Panc1 (cell line): ENCODE measurements around the gene PLA2G2E. TPM values are rescaled to one million over a fixed set of nuclear protein-coding genes. Genes with fewer than 3 reads are reported as not detected.

ENCODE experiments used
- ATAC-seq: fragments of 200-7000 bp; cut with Tn5 transposase; 2 replicates; pipeline ENCODE4 v1.9.1; 2020; ENCODE audit warnings: mild to moderate bottlenecking, moderate library complexity
- BruUV-seq: library from RNA; stranded (reverse); fragments of 400-500 nt; replicated peaks from 2 replicates; lab custom pipeline; 2021; lab: Mats Ljungman, UMichigan
- CTCF ChIA-PET: fragments of 300-600 bp; sonication (Branson Sonifier 250); formaldehyde crosslinking; loops from one replicate; lab custom pipeline; 2022; ENCODE audit warnings: antibody characterized with exemption; lab: Charles Lee
- POLR2A ChIA-PET: fragments of 300-600 bp; sonication (Branson Sonifier 250); formaldehyde crosslinking; loops from one replicate; lab custom pipeline; 2022; ENCODE audit warnings: antibody characterized with exemption; lab: Charles Lee
- DNase-seq: peaks from one replicate; pipeline ENCODE4 v3.0.0-alpha.2; 2010; ENCODE audit warnings: low read depth, low spot score
- H3K27ac ChIP-seq: 2 replicates; pipeline ENCODE4 v1.5.1; 2011; ENCODE audit warnings: mild to moderate bottlenecking, low read length, inconsistent platforms
- H3K27me3 ChIP-seq: fragments of 200-500 bp; sonication (Bioruptor generic); 2 replicates; pipeline ENCODE4 v1.6.0; 2014; ENCODE audit warnings: low read length, inconsistent platforms; ENCODE audit not compliant: control insufficient read depth, insufficient read depth
- H3K36me3 ChIP-seq: fragments of 200-500 bp; sonication (Bioruptor generic); 2 replicates; pipeline ENCODE4 v1.5.1; 2014; ENCODE audit warnings: inconsistent platforms, mild to moderate bottlenecking, low read length, moderate library complexity; ENCODE audit not compliant: control insufficient read depth, insufficient read depth
- H3K4me1 ChIP-seq: 2 replicates; pipeline ENCODE4 v1.5.1; 2011; ENCODE audit warnings: inconsistent platforms, mild to moderate bottlenecking, low read length, moderate library complexity; ENCODE audit not compliant: control insufficient read depth, insufficient read depth
- H3K4me3 ChIP-seq, 2 experiments: 2 replicates each; pipeline ENCODE4 v1.5.1; 2011 to 2012; ENCODE audit warnings: low read depth in 2 of 2, low read length in 2 of 2, mild to moderate bottlenecking in 2 of 2, inconsistent platforms in 1 of 2, moderate library complexity in 1 of 2
- H3K9me3 ChIP-seq: fragments of 200-500 bp; sonication (Bioruptor generic); 2 replicates; pipeline ENCODE4 v1.5.1; 2014; ENCODE audit warnings: low read depth, mild to moderate bottlenecking, inconsistent platforms, low read length, moderate library complexity; ENCODE audit not compliant: control insufficient read depth, insufficient read depth
- POLR2AphosphoS5 ChIP-seq: IDR thresholded peaks from 2 replicates; pipeline ENCODE4 v1.6.1; 2012; ENCODE audit warnings: mild to moderate bottlenecking, low read depth, low read length, moderate library complexity
- SIN3A ChIP-seq: IDR thresholded peaks from 2 replicates; pipeline ENCODE4 v1.6.1; 2012; ENCODE audit warnings: low read depth, mild to moderate bottlenecking, low read length, moderate library complexity, borderline replicate concordance; ENCODE audit not compliant: insufficient read depth
- TCF7L2 ChIP-seq: IDR thresholded peaks from 2 replicates; pipeline ENCODE4 v1.6.1; 2011; ENCODE audit warnings: mild to moderate bottlenecking, low read depth, low read length, inconsistent platforms
- in situ Hi-C: cut with HindIII; loops from 2 replicates; pipeline ENCODE4 v1.10.0; 2016; ENCODE audit warnings: low sequenced_read_pairs, low pct_unique_long_range_greater_than_20kb
- intact Hi-C: fragments of 100-400 bp; cut with micrococcal nuclease; formaldehyde crosslinking; loops from one replicate; pipeline ENCODE4 v1.10.0; 2022; ENCODE audit not compliant: unreplicated experiment
- total RNA-seq: library from RNA; stranded (reverse); gene quantifications from one replicate; pipeline ENCODE4 v1.2.1, GENCODE V29; 2021; ENCODE audit not compliant: unreplicated experiment
- TF ChIP-seq, protein P1 (sequence below): fragments of 450-650 bp; IDR thresholded peaks from 2 replicates; pipeline ENCODE4 v1.5.1; 2017; ENCODE audit warnings: mild to moderate bottlenecking
- TF ChIP-seq, protein P2 (sequence below), 2 experiments: IDR thresholded peaks; 2 replicates each; pipeline ENCODE4 v1.6.1; 2011 to 2012; ENCODE audit warnings: low read depth in 2 of 2, control low read depth in 1 of 2, low read length in 1 of 2, mild to moderate bottlenecking in 1 of 2, moderate library complexity in 1 of 2; ENCODE audit not compliant: insufficient read depth in 1 of 2

Gene PLA2G2E
- total RNA-seq, 1 experiment from 2014 or later = not detected

DNA sequence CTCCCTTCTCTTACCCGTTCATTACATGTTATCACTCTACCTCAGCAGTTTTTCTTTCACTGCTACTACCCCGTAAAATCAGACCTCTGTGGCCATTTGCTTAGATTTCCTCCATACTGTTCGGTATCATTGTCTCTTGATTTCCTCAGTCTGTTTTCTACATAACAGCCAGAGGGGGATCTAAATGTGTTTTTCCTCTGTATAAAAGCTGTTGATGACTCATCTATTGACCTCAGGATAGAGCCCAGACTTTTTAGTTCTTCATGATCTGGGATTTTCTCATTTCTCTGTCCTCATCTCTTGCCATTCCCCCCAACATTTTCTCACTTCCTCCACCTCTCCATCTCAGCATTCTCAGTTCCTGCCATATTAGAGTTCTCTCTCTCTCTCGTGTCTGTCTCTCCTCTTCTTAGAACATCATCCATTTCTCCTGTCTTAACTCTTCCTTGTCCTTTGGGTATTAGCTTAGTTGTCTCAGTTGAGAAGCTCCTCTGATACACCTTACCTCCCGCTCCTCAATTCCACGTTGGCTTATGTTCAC, 30.7 kb downstream of the PLA2G2E start:
- no peak for ATAC-seq
- Histone ChIP-seq H3K4me3 (no peak overlapping the region), H3K27ac (no peak overlapping the region), H3K27me3 (no peaks in the 10 kb centered on the region), H3K4me1 (peaks cover 7% of the 10 kb centered on the region; the same call in 1 of the 2 replicates), H3K9me3 (no peaks in the 10 kb centered on the region), H3K36me3 (peaks cover 16% of the 10 kb centered on the region; the same call in 1 of the 2 replicates)
- in situ Hi-C loops = no loop called here
- CTCF ChIA-PET = no interaction called here
- intact Hi-C loops = no loop called here
- DNase-seq = no peak
- TF ChIP-seq, protein P1, sequence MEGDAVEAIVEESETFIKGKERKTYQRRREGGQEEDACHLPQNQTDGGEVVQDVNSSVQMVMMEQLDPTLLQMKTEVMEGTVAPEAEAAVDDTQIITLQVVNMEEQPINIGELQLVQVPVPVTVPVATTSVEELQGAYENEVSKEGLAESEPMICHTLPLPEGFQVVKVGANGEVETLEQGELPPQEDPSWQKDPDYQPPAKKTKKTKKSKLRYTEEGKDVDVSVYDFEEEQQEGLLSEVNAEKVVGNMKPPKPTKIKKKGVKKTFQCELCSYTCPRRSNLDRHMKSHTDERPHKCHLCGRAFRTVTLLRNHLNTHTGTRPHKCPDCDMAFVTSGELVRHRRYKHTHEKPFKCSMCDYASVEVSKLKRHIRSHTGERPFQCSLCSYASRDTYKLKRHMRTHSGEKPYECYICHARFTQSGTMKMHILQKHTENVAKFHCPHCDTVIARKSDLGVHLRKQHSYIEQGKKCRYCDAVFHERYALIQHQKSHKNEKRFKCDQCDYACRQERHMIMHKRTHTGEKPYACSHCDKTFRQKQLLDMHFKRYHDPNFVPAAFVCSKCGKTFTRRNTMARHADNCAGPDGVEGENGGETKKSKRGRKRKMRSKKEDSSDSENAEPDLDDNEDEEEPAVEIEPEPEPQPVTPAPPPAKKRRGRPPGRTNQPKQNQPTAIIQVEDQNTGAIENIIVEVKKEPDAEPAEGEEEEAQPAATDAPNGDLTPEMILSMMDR = no peak
- TF ChIP-seq, protein P2, sequence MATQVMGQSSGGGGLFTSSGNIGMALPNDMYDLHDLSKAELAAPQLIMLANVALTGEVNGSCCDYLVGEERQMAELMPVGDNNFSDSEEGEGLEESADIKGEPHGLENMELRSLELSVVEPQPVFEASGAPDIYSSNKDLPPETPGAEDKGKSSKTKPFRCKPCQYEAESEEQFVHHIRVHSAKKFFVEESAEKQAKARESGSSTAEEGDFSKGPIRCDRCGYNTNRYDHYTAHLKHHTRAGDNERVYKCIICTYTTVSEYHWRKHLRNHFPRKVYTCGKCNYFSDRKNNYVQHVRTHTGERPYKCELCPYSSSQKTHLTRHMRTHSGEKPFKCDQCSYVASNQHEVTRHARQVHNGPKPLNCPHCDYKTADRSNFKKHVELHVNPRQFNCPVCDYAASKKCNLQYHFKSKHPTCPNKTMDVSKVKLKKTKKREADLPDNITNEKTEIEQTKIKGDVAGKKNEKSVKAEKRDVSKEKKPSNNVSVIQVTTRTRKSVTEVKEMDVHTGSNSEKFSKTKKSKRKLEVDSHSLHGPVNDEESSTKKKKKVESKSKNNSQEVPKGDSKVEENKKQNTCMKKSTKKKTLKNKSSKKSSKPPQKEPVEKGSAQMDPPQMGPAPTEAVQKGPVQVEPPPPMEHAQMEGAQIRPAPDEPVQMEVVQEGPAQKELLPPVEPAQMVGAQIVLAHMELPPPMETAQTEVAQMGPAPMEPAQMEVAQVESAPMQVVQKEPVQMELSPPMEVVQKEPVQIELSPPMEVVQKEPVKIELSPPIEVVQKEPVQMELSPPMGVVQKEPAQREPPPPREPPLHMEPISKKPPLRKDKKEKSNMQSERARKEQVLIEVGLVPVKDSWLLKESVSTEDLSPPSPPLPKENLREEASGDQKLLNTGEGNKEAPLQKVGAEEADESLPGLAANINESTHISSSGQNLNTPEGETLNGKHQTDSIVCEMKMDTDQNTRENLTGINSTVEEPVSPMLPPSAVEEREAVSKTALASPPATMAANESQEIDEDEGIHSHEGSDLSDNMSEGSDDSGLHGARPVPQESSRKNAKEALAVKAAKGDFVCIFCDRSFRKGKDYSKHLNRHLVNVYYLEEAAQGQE (IDR thresholded peaks at IDR 0.05; ENCODE audit: insufficient read depth in 1 of 2, low read depth in 2 of 2, low read length in 1 of 2) = no peak
- TF ChIP-seq POLR2AphosphoS5 (no peak), SIN3A (no peak), TCF7L2 (no peak)
- no TSS peak for BruUV-seq
- POLR2A ChIA-PET = no interaction called here

DNA sequence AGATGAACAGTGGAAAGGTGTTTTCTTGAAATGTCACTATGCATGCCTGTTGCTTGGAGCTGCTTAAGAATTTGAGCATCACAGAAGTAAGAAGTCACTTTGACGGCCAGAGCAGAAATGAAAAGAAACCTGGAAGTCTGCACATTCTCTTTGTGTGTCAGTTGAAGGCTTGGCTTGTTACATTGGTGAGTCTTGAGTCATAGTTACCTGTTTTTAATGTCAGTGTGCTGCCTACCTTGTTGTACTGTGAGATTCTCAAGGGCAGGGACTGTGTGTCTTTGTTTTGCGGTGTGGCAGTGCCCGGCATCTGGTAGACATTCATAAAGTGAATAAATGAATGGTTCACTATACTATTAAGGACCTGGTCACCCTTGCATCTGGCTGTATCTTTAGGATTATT, 31.3 kb downstream of the PLA2G2E start:
- ChIA-PET CTCF (no interaction called here), POLR2A (no interaction called here)
- DNase-seq = no peak
- TF ChIP-seq, protein P1 = no peak
- TF ChIP-seq TCF7L2 = no peak
- TF ChIP-seq SIN3A = no peak
- TF ChIP-seq POLR2AphosphoS5 = no peak
- TF ChIP-seq, protein P2 (IDR thresholded peaks at IDR 0.05; ENCODE audit: insufficient read depth in 1 of 2, low read depth in 2 of 2, low read length in 1 of 2) = no peak
- no peak for ATAC-seq
- Histone ChIP-seq H3K4me1 (peaks cover 7% of the 10 kb centered on the region; the same call in 1 of the 2 replicates), H3K4me3 (no peak overlapping the region), H3K27ac (no peak overlapping the region), H3K27me3 (no peaks in the 10 kb centered on the region), H3K36me3 (peaks cover 14% of the 10 kb centered on the region; the same call in 1 of the 2 replicates), H3K9me3 (no peaks in the 10 kb centered on the region)
- BruUV-seq = no TSS peak
- in situ Hi-C loops = no loop called here
- intact Hi-C loops = no loop called here
